Measurements from ENCODE around the gene ZNF14. TPM values are rescaled to one million over a fixed set of nuclear protein-coding genes. Genes with fewer than 3 reads are reported as not detected.

Gene ZNF14
- total and polyA plus RNA-seq, 10 of the 15 experiments (the other 5 are each of a cell fraction or from before 2014, with no cell fraction given), result 2.5 to 7.2 (median 4.6) TPM

DNA sequence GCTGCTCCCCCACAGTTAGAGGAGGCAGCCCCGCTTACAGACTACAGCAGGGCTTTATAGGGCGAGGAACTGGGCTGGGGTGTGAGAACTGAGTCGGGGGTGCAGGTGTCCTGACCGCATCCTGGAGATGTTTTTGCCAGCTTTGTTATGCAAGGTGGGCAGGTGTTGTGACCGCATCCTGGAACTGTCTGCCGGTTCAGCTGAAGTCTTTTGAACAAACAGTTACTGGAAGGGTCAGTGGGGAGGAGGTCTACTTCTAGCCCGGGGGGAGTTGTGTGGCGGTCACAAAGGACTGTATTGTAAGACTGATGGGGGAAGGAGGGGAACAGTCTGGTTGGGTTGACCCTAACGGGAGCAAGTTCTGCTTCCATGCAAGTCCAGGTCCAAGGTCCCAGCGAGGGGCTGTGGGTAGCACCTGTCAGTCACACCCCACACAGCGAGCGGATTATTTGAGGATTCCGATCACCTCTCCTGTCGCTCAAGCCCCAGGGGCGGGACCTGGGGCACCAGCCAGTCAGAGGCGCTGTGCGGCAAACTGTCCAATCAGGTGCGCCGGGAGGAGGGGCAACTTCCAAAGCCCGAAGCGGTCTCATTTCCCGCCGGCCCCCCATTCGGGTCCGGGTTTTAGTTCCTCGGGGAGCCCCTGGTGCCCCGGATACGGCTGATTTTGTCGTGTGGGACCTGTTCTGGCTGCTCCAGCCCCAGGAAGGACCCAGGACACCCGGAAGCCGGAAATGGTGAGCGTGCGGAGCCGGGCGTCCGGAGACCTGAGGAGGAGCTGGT is 64.5 kb downstream of the ZNF14 start, which contains the start of gene ZNF101:
Gene ZNF101, plus strand, starts transcription at position 610 of the 783 bp plus-strand sequence. Its CDS starts 125 bp downstream, at position 735.
- SMC1A ChIA-PET (ENCODE audit: uncharacterized antibody, unreplicated experiment), result interaction anchor here (0.7 to 1.8 kb wide), 3 partner anchors 61 to 232 kb away, joined by 3 to 9 read pairs (median 3); partner anchors contain the start of gene ZNF93
- BruUV-seq (replicated peaks), result no TSS peak
- no peaks in the 10 kb centered on the region for H4K20me1 ChIP-seq (ENCODE audit: control insufficient read depth, insufficient read depth)
- CTCF ChIA-PET, result no interaction called here
- H3K4me2 ChIP-seq (ENCODE audit: control insufficient read depth, insufficient read depth), result peak within 1 kb of the TSS; percentile 53
- FAIRE-seq, result peak; percentile 94
- RAD21 ChIA-PET (ENCODE audit: unreplicated experiment), result interaction anchor here (0.7 to 1.3 kb wide), 8 partner anchors 45 to 599 kb away, joined by 3 to 6 read pairs (median 4); partner anchors contain the start of genes ZNF14 and ZNF506
- H2AFZ ChIP-seq (ENCODE audit: control insufficient read depth, low read depth, low read length), result peak within 1 kb of the TSS; percentile 91
- H3K4me3 ChIP-seq, result peak within 1 kb of the TSS; percentile 91
- DNase-seq (ENCODE audit: low read depth, low spot score), result peak; percentile 89
- H3K9ac ChIP-seq (ENCODE audit: control insufficient read depth, insufficient read depth, low read length), result peak within 1 kb of the TSS; percentile 99
- H3K27me3 ChIP-seq (replicated peaks in 1 of 2; ENCODE audit: control insufficient read depth in 2 of 2, insufficient read depth in 2 of 2, low read length in 1 of 2), result no peaks in the 10 kb centered on the region
- POLR2A ChIA-PET, result interaction anchor here (0.5 to 2.3 kb wide), 8 partner anchors 64 to 485 kb away, joined by 3 to 9 read pairs (median 4); partner anchors contain the start of genes ZNF14, ZNF506 and ZNF93
- peaks cover 0 to 14% of the 10 kb centered on the region in 2 experiments; a peak in 2 of 4 replicates for H3K36me3 ChIP-seq (ENCODE audit: control insufficient read depth in 2 of 2, insufficient read depth in 2 of 2, low read length in 1 of 2)
- peak within 1 kb of the TSS; percentile 98 for H3K27ac ChIP-seq (ENCODE audit: control insufficient read depth, insufficient read depth)
- WGBS (ENCODE audit: insufficient coverage, insufficient replicate concordance, low lambda C conversion rate, missing lambda C conversion rate), result under 1% methylated on average over 36 of the region's 36 CpGs
- peaks cover 34% of the 10 kb centered on the region for H3K79me2 ChIP-seq (ENCODE audit: control insufficient read depth, insufficient read depth, low read length)
- peak; percentile 87 for ATAC-seq
- peaks cover 8% of the 10 kb centered on the region for H3K4me1 ChIP-seq (ENCODE audit: control insufficient read depth, insufficient read depth, low read length)
- H3K9me3 ChIP-seq (replicated peaks; ENCODE audit: control insufficient read depth, insufficient read depth, low read length), result peaks cover 12% of the 10 kb centered on the region; the same call in 2 of the 3 replicates
- in situ Hi-C loops (cut with MboI) (loop anchor here (5.0 to 10.0 kb wide), 2 partner anchors 109 to 1356 kb away; partner anchors contain the start of gene ZNF430), intact Hi-C loops (cut with micrococcal nuclease; ENCODE audit: unreplicated experiment) (loop anchor here (2.0 to 10.0 kb wide), 3 partner anchors 64 to 236 kb away; partner anchors contain the start of genes ZNF14 and ZNF93)
- TF ChIP-seq POU2F2 (IDR thresholded peaks at IDR 0.05; ENCODE audit: borderline replicate concordance, low read depth, low read length) (peak; percentile 48; the same call in 1 of the 3 replicates), NBN (IDR thresholded peaks at IDR 0.05) (peak; percentile 20; the same call in 1 of the 2 replicates), NR2F1 (conservative IDR thresholded peaks at IDR 0.05) (peak; percentile 79; the same call in 1 of the 2 replicates), SPI1 (IDR thresholded peaks at IDR 0.05; ENCODE audit: borderline replicate concordance, insufficient read depth, low read depth, low read length) (peak; percentile 21; the same call in 1 of the 2 replicates), CHD4 (IDR thresholded peaks at IDR 0.05) (no peak), ZBED1 (IDR thresholded peaks at IDR 0.05; ENCODE audit: borderline replicate concordance) (no peak; the same call in 1 of the 2 replicates), ATF7 (IDR thresholded peaks at IDR 0.05; ENCODE audit: low read depth) (peak; percentile 95), BMI1 (IDR thresholded peaks at IDR 0.05; ENCODE audit: borderline replicate concordance) (no peak)
- TF ChIP-seq, protein P1, sequence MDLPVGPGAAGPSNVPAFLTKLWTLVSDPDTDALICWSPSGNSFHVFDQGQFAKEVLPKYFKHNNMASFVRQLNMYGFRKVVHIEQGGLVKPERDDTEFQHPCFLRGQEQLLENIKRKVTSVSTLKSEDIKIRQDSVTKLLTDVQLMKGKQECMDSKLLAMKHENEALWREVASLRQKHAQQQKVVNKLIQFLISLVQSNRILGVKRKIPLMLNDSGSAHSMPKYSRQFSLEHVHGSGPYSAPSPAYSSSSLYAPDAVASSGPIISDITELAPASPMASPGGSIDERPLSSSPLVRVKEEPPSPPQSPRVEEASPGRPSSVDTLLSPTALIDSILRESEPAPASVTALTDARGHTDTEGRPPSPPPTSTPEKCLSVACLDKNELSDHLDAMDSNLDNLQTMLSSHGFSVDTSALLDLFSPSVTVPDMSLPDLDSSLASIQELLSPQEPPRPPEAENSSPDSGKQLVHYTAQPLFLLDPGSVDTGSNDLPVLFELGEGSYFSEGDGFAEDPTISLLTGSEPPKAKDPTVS (IDR thresholded peaks at IDR 0.05; ENCODE audit: low read depth, low read length), result no peak
- TF ChIP-seq, protein P2, sequence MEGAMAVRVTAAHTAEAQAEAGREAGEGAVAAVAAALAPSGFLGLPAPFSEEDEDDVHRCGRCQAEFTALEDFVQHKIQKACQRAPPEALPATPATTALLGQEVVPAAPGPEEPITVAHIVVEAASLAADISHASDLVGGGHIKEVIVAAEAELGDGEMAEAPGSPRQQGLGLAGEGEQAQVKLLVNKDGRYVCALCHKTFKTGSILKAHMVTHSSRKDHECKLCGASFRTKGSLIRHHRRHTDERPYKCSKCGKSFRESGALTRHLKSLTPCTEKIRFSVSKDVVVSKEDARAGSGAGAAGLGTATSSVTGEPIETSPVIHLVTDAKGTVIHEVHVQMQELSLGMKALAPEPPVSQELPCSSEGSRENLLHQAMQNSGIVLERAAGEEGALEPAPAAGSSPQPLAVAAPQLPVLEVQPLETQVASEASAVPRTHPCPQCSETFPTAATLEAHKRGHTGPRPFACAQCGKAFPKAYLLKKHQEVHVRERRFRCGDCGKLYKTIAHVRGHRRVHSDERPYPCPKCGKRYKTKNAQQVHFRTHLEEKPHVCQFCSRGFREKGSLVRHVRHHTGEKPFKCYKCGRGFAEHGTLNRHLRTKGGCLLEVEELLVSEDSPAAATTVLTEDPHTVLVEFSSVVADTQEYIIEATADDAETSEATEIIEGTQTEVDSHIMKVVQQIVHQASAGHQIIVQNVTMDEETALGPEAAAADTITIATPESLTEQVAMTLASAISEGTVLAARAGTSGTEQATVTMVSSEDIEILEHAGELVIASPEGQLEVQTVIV (IDR thresholded peaks at IDR 0.05; ENCODE audit: borderline replicate concordance, partially characterized antibody), result peak; percentile 70
- TF ChIP-seq, protein P3, sequence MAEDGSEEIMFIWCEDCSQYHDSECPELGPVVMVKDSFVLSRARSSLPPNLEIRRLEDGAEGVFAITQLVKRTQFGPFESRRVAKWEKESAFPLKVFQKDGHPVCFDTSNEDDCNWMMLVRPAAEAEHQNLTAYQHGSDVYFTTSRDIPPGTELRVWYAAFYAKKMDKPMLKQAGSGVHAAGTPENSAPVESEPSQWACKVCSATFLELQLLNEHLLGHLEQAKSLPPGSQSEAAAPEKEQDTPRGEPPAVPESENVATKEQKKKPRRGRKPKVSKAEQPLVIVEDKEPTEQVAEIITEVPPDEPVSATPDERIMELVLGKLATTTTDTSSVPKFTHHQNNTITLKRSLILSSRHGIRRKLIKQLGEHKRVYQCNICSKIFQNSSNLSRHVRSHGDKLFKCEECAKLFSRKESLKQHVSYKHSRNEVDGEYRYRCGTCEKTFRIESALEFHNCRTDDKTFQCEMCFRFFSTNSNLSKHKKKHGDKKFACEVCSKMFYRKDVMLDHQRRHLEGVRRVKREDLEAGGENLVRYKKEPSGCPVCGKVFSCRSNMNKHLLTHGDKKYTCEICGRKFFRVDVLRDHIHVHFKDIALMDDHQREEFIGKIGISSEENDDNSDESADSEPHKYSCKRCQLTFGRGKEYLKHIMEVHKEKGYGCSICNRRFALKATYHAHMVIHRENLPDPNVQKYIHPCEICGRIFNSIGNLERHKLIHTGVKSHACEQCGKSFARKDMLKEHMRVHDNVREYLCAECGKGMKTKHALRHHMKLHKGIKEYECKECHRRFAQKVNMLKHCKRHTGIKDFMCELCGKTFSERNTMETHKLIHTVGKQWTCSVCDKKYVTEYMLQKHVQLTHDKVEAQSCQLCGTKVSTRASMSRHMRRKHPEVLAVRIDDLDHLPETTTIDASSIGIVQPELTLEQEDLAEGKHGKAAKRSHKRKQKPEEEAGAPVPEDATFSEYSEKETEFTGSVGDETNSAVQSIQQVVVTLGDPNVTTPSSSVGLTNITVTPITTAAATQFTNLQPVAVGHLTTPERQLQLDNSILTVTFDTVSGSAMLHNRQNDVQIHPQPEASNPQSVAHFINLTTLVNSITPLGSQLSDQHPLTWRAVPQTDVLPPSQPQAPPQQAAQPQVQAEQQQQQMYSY (CRISPR knock-in tag; IDR thresholded peaks at IDR 0.05), result no peak

Measured in GM12878 (cell line).